K562 (cell line): ENCODE measurements around the gene GGT6. TPM values are rescaled to one million over a fixed set of nuclear protein-coding genes. Genes with fewer than 3 reads are reported as not detected.

Source experiments
- CBX2 ChIP-seq: fragments of 200-600 bp; sonication (generic); IDR thresholded peaks from one replicate; pipeline ENCODE4 v1.6.1; 2012; ENCODE audit warnings: mild to moderate bottlenecking, low read length, inconsistent platforms; ENCODE audit not compliant: insufficient read depth, poor library complexity, severe bottlenecking
- CGGBP1 ChIP-seq: fragments of 250-450 bp; sonication (Bioruptor Pico); IDR thresholded peaks from 2 replicates; pipeline ENCODE4 v1.9.0; 2021; ENCODE audit warnings: mild to moderate bottlenecking
- CTCF ChIP-seq, 3 experiments: IDR thresholded peaks in 2 of 3; conservative IDR thresholded peaks in 1 of 3; 2 replicates each; pipeline ENCODE4 v1.5.1; 2011 to 2012; ENCODE audit warnings: low read length in 3 of 3, mild to moderate bottlenecking in 3 of 3, control low read depth in 2 of 3, improper control_type of control experiment in 1 of 3, inconsistent platforms in 1 of 3, low read depth in 1 of 3, mixed read lengths in 1 of 3, moderate library complexity in 1 of 3; ENCODE audit not compliant: insufficient read depth in 2 of 3
- CTCFL ChIP-seq: IDR thresholded peaks from 2 replicates; pipeline ENCODE4 v1.6.1; 2011; ENCODE audit warnings: borderline replicate concordance, low read depth, mild to moderate bottlenecking, moderate library complexity, low read length; ENCODE audit not compliant: insufficient read depth, poor library complexity, severe bottlenecking
- FOXP1 ChIP-seq: sonication (generic); formaldehyde crosslinking; IDR thresholded peaks from 2 replicates; pipeline ENCODE4 v1.8.0; 2022; ENCODE audit warnings: mild to moderate bottlenecking, missing genetic modification reagents
- GATA2 ChIP-seq: sonication (generic); formaldehyde crosslinking; IDR thresholded peaks from 2 replicates; pipeline ENCODE4 v1.4.0; 2020; ENCODE audit warnings: mild to moderate bottlenecking, missing genetic modification reagents
- GATAD2B ChIP-seq: fragments of 450-650 bp; IDR thresholded peaks from 2 replicates; pipeline ENCODE4 v1.6.1; 2017; ENCODE audit warnings: mild to moderate bottlenecking, borderline replicate concordance
- GTF2B ChIP-seq: IDR thresholded peaks from 2 replicates; pipeline ENCODE4 v1.6.1; 2011; ENCODE audit not compliant: insufficient read length; ENCODE audit errors: extremely low read depth
- HDAC3 ChIP-seq: fragments of 450-650 bp; IDR thresholded peaks from 2 replicates; pipeline ENCODE4 v1.6.1; 2018; ENCODE audit warnings: borderline replicate concordance, mild to moderate bottlenecking, moderate library complexity; ENCODE audit not compliant: partially characterized antibody
- HMG20A ChIP-seq: fragments of 450-650 bp; formaldehyde crosslinking; conservative IDR thresholded peaks from 2 replicates; pipeline ENCODE4 v1.4.0; 2020; ENCODE audit warnings: mild to moderate bottlenecking, mixed read lengths
- HOXB6 ChIP-seq: fragments of 250-450 bp; sonication (Bioruptor Pico); IDR thresholded peaks from 2 replicates; pipeline ENCODE4 v1.5.1; 2022; ENCODE audit warnings: mild to moderate bottlenecking, borderline replicate concordance
- LCOR ChIP-seq: sonication (generic); formaldehyde crosslinking; IDR thresholded peaks from 2 replicates; pipeline ENCODE4 v1.8.0; 2022; ENCODE audit warnings: mild to moderate bottlenecking, missing genetic modification reagents
- MAFK ChIP-seq: IDR thresholded peaks from 2 replicates; pipeline ENCODE4 v1.6.1; 2011; ENCODE audit warnings: low read length, improper control_type of control experiment
- NRF1 ChIP-seq, 2 experiments: fragments of 450-650 bp; IDR thresholded peaks in 1 of 2; conservative IDR thresholded peaks in 1 of 2; 2 replicates each; pipeline ENCODE4 v1.6.1; 2014; ENCODE audit warnings: mild to moderate bottlenecking in 2 of 2
- PHTF2 ChIP-seq: fragments of 250-450 bp; sonication (Bioruptor Pico); IDR thresholded peaks from 2 replicates; pipeline ENCODE4 v1.5.0; 2021; ENCODE audit warnings: mild to moderate bottlenecking
- POU5F1 ChIP-seq: fragments of 150-350 bp; IDR thresholded peaks from 2 replicates; pipeline ENCODE4 v1.6.1; 2014; ENCODE audit warnings: borderline replicate concordance, low read length, low read depth, mild to moderate bottlenecking; ENCODE audit not compliant: partially characterized antibody
- TARDBP ChIP-seq: fragments of 450-650 bp; IDR thresholded peaks from 2 replicates; pipeline ENCODE4 v1.6.1; 2016
- TCF15 ChIP-seq: fragments of 250-450 bp; sonication (Bioruptor Pico); IDR thresholded peaks from 2 replicates; pipeline ENCODE4 v1.8.0; 2022; ENCODE audit warnings: moderate library complexity, mild to moderate bottlenecking, inconsistent platforms
- ZC3H4 ChIP-seq: sonication (generic); formaldehyde crosslinking; IDR thresholded peaks from 2 replicates; pipeline ENCODE4 v1.9.0; 2021; ENCODE audit warnings: missing genetic modification reagents, borderline replicate concordance
- ZNF277 ChIP-seq: fragments of 250-450 bp; sonication (Bioruptor Pico); IDR thresholded peaks from 2 replicates; pipeline ENCODE4 v1.8.0; 2022; ENCODE audit warnings: inconsistent platforms, mild to moderate bottlenecking, moderate library complexity, borderline replicate concordance
- polyA plus RNA-seq, 8 experiments: library from polyadenylated mRNA; depleted of rRNA in 4 of 8; stranded (reverse) in 5 of 8; unstranded in 3 of 8; fragments of >200 nt; fragmentation: Nextera tagmentation in 2 of 8; fragmentation: Illumina TruSeq in 1 of 8; extraction: Ambion mirVana in 2 of 8; extraction: Trizol in 1 of 8; gene quantifications; 2 replicates each; pipeline versions ENCODE4 v1.2.1 to v1.2.3, GENCODE V29; 2011 to 2014; ENCODE audit warnings: inconsistent platforms in 1 of 8, missing spikeins in 1 of 8
- total RNA-seq, 7 experiments: library from RNA; depleted of rRNA in 6 of 7; stranded (reverse); fragments of >200 nt in 6 of 7; fragmentation: Illumina TruSeq in 2 of 7; extraction: Trizol in 2 of 7; gene quantifications; 2 replicates each; pipeline versions ENCODE4 v1.2.1 to v1.2.3, GENCODE V29; 2011 to 2021; ENCODE audit warnings: low replicate concordance in 1 of 7

GGT6 gene
- total and polyA plus RNA-seq, 9 of the 15 experiments (the other 6 are each of a cell fraction or from before 2014, with no cell fraction given): 0.09 TPM; not detected in 8

GRCh38 chr17:4565209-4566141, 5.1 kb upstream of the GGT6 start (continued):
- TF ChIP-seq HDAC3 (no peak), CBX2 (no peak), FOXP1 (CRISPR knock-in tag) (no peak), ZNF277 (CRISPR knock-in tag) (no peak), GATAD2B (no peak), HOXB6 (CRISPR knock-in tag) (no peak), PHTF2 (no peak), CTCF (IDR thresholded peaks at IDR 0.05 in 2 of 3, conservative IDR thresholded peaks at IDR 0.05 in 1 of 3; ENCODE audit: insufficient read depth in 2 of 3, low read depth in 1 of 3, low read length in 3 of 3) (peak; percentile 79 to 81 (median 79)), TARDBP (no peak), NRF1 (conservative IDR thresholded peaks at IDR 0.05 in 1 of 2, IDR thresholded peaks at IDR 0.05 in 1 of 2) (0 out of 4 replicates have a peak, but pooled peaks of 1 of the 2 experiments have one; percentile 13), POU5F1 (no peak), ZC3H4 (CRISPR knock-in tag) (no peak), CTCFL (peak; percentile 9), LCOR (CRISPR knock-in tag) (no peak), GTF2B (no peak), TCF15 (no peak), MAFK (no peak), HMG20A (CRISPR knock-in tag) (no peak), CGGBP1 (no peak), GATA2 (no peak)
